Heart left ventricle (tissue), 16 donors: ENCODE data around the gene JMY. TPM values are rescaled to one million over a fixed set of nuclear protein-coding genes. Genes with fewer than 3 reads are reported as not detected.

Experiments used
- ATAC-seq, 4 donors: fragments of 200-7000 bp; cut with Tn5 transposase; one replicate each; pipeline ENCODE4 v1.9.1; 2020 to 2022; ENCODE audit warnings: moderate library complexity in 4 of 4, mild to moderate bottlenecking in 3 of 4, moderate number of reproducible peaks in 1 of 4
- DNase-seq, 5 donors: peaks; one replicate each; pipeline ENCODE4 v3.0.0-alpha.2; 2020
- H3K27ac ChIP-seq, 12 donors: fragments of 200-600 bp; sonication (generic) in 4 of 12; one replicate each; pipeline versions ENCODE4 v1.5.0 to v1.8.0; 2016 to 2022; ENCODE audit warnings: mild to moderate bottlenecking in 2 of 12
- H3K27me3 ChIP-seq, 9 donors: fragments of 200-600 bp; sonication (generic) in 2 of 9; one replicate each; pipeline versions ENCODE4 v1.5.1 to v1.8.0; 2016 to 2022; ENCODE audit warnings: mild to moderate bottlenecking in 3 of 9
- H3K36me3 ChIP-seq, 9 donors: fragments of 200-600 bp; sonication (generic) in 2 of 9; one replicate each; pipeline versions ENCODE4 v1.5.0 to v1.8.0; 2018 to 2022; ENCODE audit warnings: mild to moderate bottlenecking in 2 of 9
- H3K4me1 ChIP-seq, 12 donors: fragments of 200-600 bp; sonication (generic) in 4 of 12; one replicate each; pipeline versions ENCODE4 v1.5.0 to v1.8.0; 2016 to 2022; ENCODE audit warnings: mild to moderate bottlenecking in 3 of 12
- H3K4me3 ChIP-seq, 12 donors: fragments of 200-600 bp; sonication (generic) in 4 of 12; one replicate each; pipeline versions ENCODE4 v1.5.0 to v1.8.0; 2017 to 2022; ENCODE audit warnings: mild to moderate bottlenecking in 9 of 12, moderate library complexity in 4 of 12
- H3K9me3 ChIP-seq, 12 donors: fragments of 200-600 bp; sonication (generic) in 4 of 12; one replicate each; pipeline versions ENCODE4 v1.5.0 to v1.8.0; 2016 to 2022; ENCODE audit warnings: mild to moderate bottlenecking in 1 of 12
- CTCF ChIP-seq, 12 donors: fragments of 200-600 bp; sonication (generic) in 4 of 12; IDR thresholded peaks; one replicate each; pipeline versions ENCODE4 v1.5.0 to v1.8.0; 2018 to 2022; ENCODE audit warnings: antibody characterized with exemption in 12 of 12, mild to moderate bottlenecking in 5 of 12
- POLR2A ChIP-seq, 2 donors: fragments of 450-650 bp; IDR thresholded peaks; one replicate each; pipeline ENCODE4 v1.6.1; 2017; ENCODE audit warnings: antibody characterized with exemption in 2 of 2, mild to moderate bottlenecking in 2 of 2, moderate library complexity in 2 of 2
- WGBS, 4 donors: extraction: QIAGEN DNeasy Blood & Tissue Kit in 2 of 4; methylation state at CpG; one replicate each; pipeline versions ENCODE4 v1.1.5 to v1.1.7; 2013 to 2018; 5-methylcytosine and 5-hydroxymethylcytosine counted together
- intact Hi-C, 10 donors: fragments of 100-400 bp; cut with DNase I; formaldehyde crosslinking; loops; one replicate each; pipeline versions ENCODE4 v1.11.1 to v1.14.2; 2022
- polyA plus RNA-seq, 2 donors: library from polyadenylated mRNA; stranded (reverse); fragments of 200-250 nt; gene quantifications; one replicate each; pipeline ENCODE4 v1.2.3, GENCODE V29; 2013
- total RNA-seq, 9 donors: library from RNA; depleted of rRNA in 2 of 9; stranded (reverse); fragments of >200 nt in 2 of 9; fragmentation: NEBNext Ultra II Directional in 3 of 9; extraction: Animal tissue kit (Norgen Biotek cat#: 25700) in 3 of 9; gene quantifications; one replicate each; pipeline versions ENCODE4 v1.1.0 to v1.2.4, GENCODE V29; 2016 to 2023
- donor health status: ischemic (EF 13 %, LVEDD 7.1; RV severe dilation, severe dysfunction).
- donor health status: healthy with polysubstance abuse.
- donor health status: DM: no; HTN: yes; CAD: no.
- donor health status: DM: no; HTN: no; CAD: no.
- donor health status: ischemic (EF 25% LVEDD 6.9; RV normal size, moderate dysfunction).
- donor health status: ischemic (EF 25% LVEDD 5.7; RV mildly dilated, moderate dysfunction).
- donor health status: healthy.
- donor health status: DM: yes; HTN: yes; CAD: no.
- donor health status: ischemic (EF 35%, LVEDD 5.7; RV mildly dilated, moderate dysfunction).
- donor health status: nonischemic (EF 11% LVEDD 7.7; RV severe dilation, severe dysfunction).
- donor health status: DM: yes; HTN: yes; CAD: no.
- donor health status: PGD.
- donor health status: ischemic (EF 29% LVEDD 5.4; RV normal size, mild dysfunction).
- donor health status: nonischemic (EF 23%, LVEDD 6.1; RV moderate dilation, normal function).

The JMY gene
- total and polyA plus RNA-seq, 11 donors, result 3.0 to 16.9 (median 11.3) TPM

DNA sequence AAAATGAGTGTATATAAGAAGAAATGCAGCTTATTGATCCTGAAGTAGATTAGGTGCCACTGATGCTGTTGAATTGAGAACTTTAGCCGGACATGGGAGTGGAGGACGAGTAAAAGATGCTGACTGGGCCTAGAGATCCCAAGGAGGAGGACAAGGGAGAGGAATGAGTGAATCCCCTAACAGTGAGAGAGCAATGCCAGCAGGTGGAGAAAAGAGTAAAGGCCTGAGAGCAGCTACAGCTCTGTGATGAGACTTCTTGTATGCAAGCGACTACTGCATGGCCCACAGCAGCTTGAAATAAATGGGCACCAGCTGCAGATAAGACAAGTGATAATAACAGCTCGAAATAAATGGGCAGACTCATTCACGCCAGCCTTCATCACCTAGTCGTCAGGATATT lies 44.5 kb upstream of the JMY start:
- no peaks in the 10 kb centered on the region for H3K4me1 ChIP-seq
- ATAC-seq (no peak), DNase-seq (no peak)
- H3K27ac ChIP-seq, result no peak overlapping the region
- intact Hi-C loops, result no loop called here
- no peaks in the 10 kb centered on the region for H3K27me3 ChIP-seq
- no peak overlapping the region for H3K4me3 ChIP-seq
- TF ChIP-seq POLR2A (IDR thresholded peaks at IDR 0.05) (no peak), CTCF (IDR thresholded peaks at IDR 0.05) (no peak)
- H3K36me3 ChIP-seq, result no peaks in the 10 kb centered on the region
- 79 to 87% (median 84%) methylated on average over 6 of the region's 6 CpGs for WGBS, 4 donors
- no peaks in the 10 kb centered on the region for H3K9me3 ChIP-seq

DNA sequence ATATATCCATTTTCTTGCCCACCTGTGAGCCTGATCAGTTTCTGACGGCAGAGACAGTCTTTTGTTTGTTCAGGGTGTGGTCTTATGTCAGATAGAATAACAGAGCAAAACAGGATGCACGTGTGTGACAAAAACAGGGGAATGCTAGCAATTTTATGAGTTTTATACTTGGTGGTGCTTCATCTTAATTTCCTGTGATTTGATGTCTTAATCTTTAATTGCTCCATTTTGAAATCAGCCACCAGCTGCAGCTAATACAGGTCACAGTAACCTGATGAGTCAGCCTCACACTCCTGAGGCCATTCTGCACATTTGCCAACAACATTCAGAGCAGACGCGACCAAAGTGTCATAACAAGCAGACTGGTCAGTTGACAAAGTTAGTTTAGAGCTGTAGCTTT lies 42.3 kb upstream of the JMY start:
- WGBS, 4 donors, result 44 to 67% (median 58%) methylated on average over 4 of the region's 4 CpGs
- Histone ChIP-seq H3K27me3 (no peaks in the 10 kb centered on the region), H3K4me3 (no peak overlapping the region), H3K9me3 (no peaks in the 10 kb centered on the region), H3K36me3 (no peaks in the 10 kb centered on the region), H3K4me1 (no peaks in the 10 kb centered on the region), H3K27ac (no peak overlapping the region)
- DNase-seq (no peak), ATAC-seq (no peak)
- intact Hi-C loops, result no loop called here
- no peak for TF ChIP-seq POLR2A (IDR thresholded peaks at IDR 0.05)
- no peak for TF ChIP-seq CTCF (IDR thresholded peaks at IDR 0.05)

DNA sequence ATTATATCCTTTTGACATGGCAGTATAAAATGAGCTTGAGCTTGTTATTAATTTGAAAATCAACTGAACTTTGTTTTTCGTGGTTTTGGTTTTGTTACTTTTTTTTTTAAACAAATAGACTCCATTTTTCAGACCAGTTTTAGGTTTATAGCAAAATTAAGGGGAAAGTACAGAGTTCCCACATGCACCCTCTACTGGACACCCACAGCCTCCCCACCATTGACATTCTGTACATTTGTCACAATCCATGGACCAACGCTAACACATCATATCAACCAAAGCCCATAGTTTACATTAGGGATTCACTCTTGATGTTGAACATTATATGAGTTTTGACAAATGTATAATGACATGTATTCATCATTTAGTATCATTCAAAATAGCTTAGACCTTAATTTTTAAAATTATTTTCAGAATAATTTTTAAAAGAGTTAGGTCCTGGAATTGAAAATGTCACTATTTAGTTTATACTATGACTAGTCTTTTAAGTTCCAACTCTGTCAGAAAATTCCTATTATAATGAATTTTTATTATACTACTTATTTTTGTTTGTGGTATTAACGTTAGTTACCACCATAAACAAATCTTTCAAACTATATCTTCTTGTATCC lies 35.3 kb upstream of the JMY start:
- Histone ChIP-seq H3K27me3 (no peaks in the 10 kb centered on the region), H3K36me3 (no peaks in the 10 kb centered on the region), H3K4me3 (no peak overlapping the region), H3K4me1 (no peaks in the 10 kb centered on the region), H3K9me3 (no peaks in the 10 kb centered on the region), H3K27ac (no peak overlapping the region)
- TF ChIP-seq POLR2A (IDR thresholded peaks at IDR 0.05), result no peak
- TF ChIP-seq CTCF (IDR thresholded peaks at IDR 0.05), result peak in 8 of 12 donors; percentile 11 to 46 (median 31)
- intact Hi-C loops, result no loop called here
- ATAC-seq (no peak), DNase-seq (no peak)
- WGBS, 4 donors, result 68 to 71% (median 69%) methylated on average over 3 of the region's 3 CpGs

- DNase-seq (no peak), ATAC-seq (no peak)
- Histone ChIP-seq H3K36me3 (no peaks in the 10 kb centered on the region), H3K4me1 (no peaks in the 10 kb centered on the region), H3K4me3 (no peak overlapping the region), H3K9me3 (no peaks in the 10 kb centered on the region), H3K27ac (no peak overlapping the region), H3K27me3 (no peaks in the 10 kb centered on the region)
- intact Hi-C loops, result no loop called here
- WGBS, 4 donors, result 80 to 84% (median 80%) methylated on average over 4 of the region's 4 CpGs
- TF ChIP-seq POLR2A (IDR thresholded peaks at IDR 0.05) (no peak), CTCF (IDR thresholded peaks at IDR 0.05) (no peak)
Observed at GRCh38 chr5:79201206-79201605, 34.7 kb upstream of the JMY start.
